Pancreas (tissue), 10 donors: ENCODE data around the gene RNF130. TPM values are rescaled to one million over a fixed set of nuclear protein-coding genes. Genes with fewer than 3 reads are reported as not detected.
A peak's percentile ranks its signal among the peaks of the same experiment; 100 is the strongest.

ENCODE experiments used
- ATAC-seq, 4 donors: fragments of 200-7000 bp; cut with Tn5 transposase; one replicate each; pipeline versions ENCODE4 v1.8.0 to v1.9.1; 2020; ENCODE audit warnings: mild to moderate bottlenecking in 4 of 4, moderate library complexity in 4 of 4
- DNase-seq, 6 donors: peaks; one replicate each; pipeline ENCODE4 v3.0.0-alpha.2; 2020
- FAIRE-seq: peaks from 2 replicates; lab custom pipeline; 2012; peaks lifted over from hg19 to GRCh38; lab: Jason Lieb, UNC
- H3K27ac ChIP-seq, 4 donors: fragments of 200-600 bp; sonication (generic); 1 replicate in 3 of 4; 2 replicates in 1 of 4; pipeline versions ENCODE4 v1.5.0 to v1.8.0; 2020
- H3K27me3 ChIP-seq, 4 donors: fragments of 200-600 bp; one replicate each; pipeline ENCODE4 v1.8.0; 2021
- H3K36me3 ChIP-seq, 3 donors: fragments of 200-600 bp; sonication (generic) in 1 of 3; one replicate each; pipeline versions ENCODE4 v1.5.0 to v1.8.0; 2020 to 2021
- H3K4me1 ChIP-seq, 3 donors: fragments of 200-600 bp; one replicate each; pipeline ENCODE4 v1.8.0; 2021
- H3K4me3 ChIP-seq, 4 donors: fragments of 200-600 bp; sonication (generic) in 2 of 4; one replicate each; pipeline versions ENCODE4 v1.5.0 to v1.8.0; 2020 to 2021
- H3K9me3 ChIP-seq, 4 donors: fragments of 200-600 bp; one replicate each; pipeline ENCODE4 v1.8.0; 2021
- WGBS, 2 donors: extraction: QIAGEN DNeasy Blood & Tissue Kit; methylation state at CpG; one replicate each; pipeline ENCODE4 v1.1.7; 2013; 5-methylcytosine and 5-hydroxymethylcytosine counted together
- intact Hi-C, 3 donors: fragments of 100-400 bp; cut with DNase I; formaldehyde crosslinking; loops; one replicate each; pipeline versions ENCODE4 v1.11.1 to v1.14.2; 2022
- polyA plus RNA-seq, 2 donors: library from polyadenylated mRNA; stranded (reverse); fragments of 200-250 nt; gene quantifications; one replicate each; pipeline ENCODE4 v1.2.3, GENCODE V29; 2013
- total RNA-seq, 6 donors: library from RNA; stranded (reverse); fragmentation: NEBNext Ultra II Directional in 4 of 6; extraction: Animal tissue kit (Norgen Biotek cat#: 25700) in 4 of 6; gene quantifications; one replicate each; pipeline versions ENCODE4 v1.2.1 to v1.2.4, GENCODE V29; 2021 to 2023
- TF ChIP-seq, protein P1 (sequence below), 4 donors: fragments of 200-600 bp; sonication (generic) in 3 of 4; IDR thresholded peaks; one replicate each; pipeline versions ENCODE4 v1.5.0 to v1.8.0; 2021; ENCODE audit warnings: antibody characterized with exemption in 4 of 4
- donor health status: healthy with polysubstance abuse.
- donor health status: DM: no; HTN: no; CAD: no; lungs with moderate emphysema.
- donor health status: DM: no; HTN: no; CAD: no.
- donor health status: control.
- donor health status: control.
- donor health status: Bipolar disorder and iron deficiency.
- donor health status: DM: yes; HTN: yes; CAD: no.
- donor health status: DM: no; HTN: no; CAD: no.
- donor health status: DM: no; HTN: no; CAD: no.
- donor health status: DM: yes; HTN: yes; CAD: no.

Gene RNF130, protein sequence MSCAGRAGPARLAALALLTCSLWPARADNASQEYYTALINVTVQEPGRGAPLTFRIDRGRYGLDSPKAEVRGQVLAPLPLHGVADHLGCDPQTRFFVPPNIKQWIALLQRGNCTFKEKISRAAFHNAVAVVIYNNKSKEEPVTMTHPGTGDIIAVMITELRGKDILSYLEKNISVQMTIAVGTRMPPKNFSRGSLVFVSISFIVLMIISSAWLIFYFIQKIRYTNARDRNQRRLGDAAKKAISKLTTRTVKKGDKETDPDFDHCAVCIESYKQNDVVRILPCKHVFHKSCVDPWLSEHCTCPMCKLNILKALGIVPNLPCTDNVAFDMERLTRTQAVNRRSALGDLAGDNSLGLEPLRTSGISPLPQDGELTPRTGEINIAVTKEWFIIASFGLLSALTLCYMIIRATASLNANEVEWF
- total RNA-seq (10 to 100 TPM; 30.4 to 57.8 (median 37.8) TPM), polyA plus RNA-seq (10 to 100 TPM; 21.4 to 43.7 TPM)

DNA sequence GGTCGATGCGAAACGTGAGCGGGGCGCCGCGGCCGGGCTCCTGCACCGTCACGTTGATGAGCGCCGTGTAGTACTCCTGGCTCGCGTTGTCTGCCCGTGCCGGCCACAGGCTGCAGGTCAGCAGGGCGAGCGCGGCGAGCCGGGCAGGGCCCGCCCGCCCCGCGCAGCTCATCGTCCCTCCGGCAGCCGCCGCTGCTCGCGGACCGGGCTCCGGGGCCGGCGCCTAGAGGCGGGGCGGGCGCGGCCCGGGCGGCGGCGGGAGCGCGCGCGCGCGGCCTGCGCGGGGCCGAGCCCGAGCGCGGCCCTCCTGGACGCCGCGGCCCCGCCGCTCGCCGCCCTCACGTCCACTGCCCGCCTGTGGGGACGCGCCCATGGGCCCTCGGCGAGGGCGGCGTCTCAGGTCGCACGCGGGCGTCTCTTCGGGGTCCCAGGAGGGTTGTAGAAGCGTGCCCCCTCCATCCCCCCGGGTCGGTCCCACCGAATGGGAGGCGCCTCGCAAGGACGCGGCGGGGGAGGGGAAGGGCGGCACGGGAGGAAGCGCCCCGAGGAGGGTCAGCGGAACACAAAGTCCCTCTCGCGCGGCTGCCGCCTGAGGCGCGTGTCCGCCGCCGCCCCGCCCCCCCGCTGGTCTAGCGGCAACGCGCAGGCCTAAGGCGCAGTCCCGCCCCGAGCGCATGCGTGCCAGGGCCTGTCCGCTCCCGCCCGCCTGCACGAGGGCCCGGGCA, at the start of gene RNF130:
Gene RNF130 (minus strand): TSS at position 229 of the 725 bp plus-strand sequence. CDS start 57 bp downstream, at position 172.
- Histone ChIP-seq H3K27ac (peak within 1 kb of the TSS; percentile 83 to 98 (median 95)), H3K4me3 (peak within 1 kb of the TSS; percentile 64 to 86 (median 80)), H3K36me3 (no peaks in the 10 kb centered on the region), H3K4me1 (peaks cover 10 to 21% (median 16%) of the 10 kb centered on the region in 3 donors), H3K9me3 (no peaks in the 10 kb centered on the region), H3K27me3 (no peaks in the 10 kb centered on the region)
- ATAC-seq (peak; percentile 91 to 95 (median 93)), FAIRE-seq (no peak), DNase-seq (peak; percentile 93 to 98 (median 96))
- intact Hi-C loops: no loop called here
- 0 to 1% methylated on average over 65 to 113 of the region's 113 CpGs for WGBS, 2 donors
- TF ChIP-seq, protein P1, sequence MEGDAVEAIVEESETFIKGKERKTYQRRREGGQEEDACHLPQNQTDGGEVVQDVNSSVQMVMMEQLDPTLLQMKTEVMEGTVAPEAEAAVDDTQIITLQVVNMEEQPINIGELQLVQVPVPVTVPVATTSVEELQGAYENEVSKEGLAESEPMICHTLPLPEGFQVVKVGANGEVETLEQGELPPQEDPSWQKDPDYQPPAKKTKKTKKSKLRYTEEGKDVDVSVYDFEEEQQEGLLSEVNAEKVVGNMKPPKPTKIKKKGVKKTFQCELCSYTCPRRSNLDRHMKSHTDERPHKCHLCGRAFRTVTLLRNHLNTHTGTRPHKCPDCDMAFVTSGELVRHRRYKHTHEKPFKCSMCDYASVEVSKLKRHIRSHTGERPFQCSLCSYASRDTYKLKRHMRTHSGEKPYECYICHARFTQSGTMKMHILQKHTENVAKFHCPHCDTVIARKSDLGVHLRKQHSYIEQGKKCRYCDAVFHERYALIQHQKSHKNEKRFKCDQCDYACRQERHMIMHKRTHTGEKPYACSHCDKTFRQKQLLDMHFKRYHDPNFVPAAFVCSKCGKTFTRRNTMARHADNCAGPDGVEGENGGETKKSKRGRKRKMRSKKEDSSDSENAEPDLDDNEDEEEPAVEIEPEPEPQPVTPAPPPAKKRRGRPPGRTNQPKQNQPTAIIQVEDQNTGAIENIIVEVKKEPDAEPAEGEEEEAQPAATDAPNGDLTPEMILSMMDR (IDR thresholded peaks at IDR 0.05): no peak

DNA sequence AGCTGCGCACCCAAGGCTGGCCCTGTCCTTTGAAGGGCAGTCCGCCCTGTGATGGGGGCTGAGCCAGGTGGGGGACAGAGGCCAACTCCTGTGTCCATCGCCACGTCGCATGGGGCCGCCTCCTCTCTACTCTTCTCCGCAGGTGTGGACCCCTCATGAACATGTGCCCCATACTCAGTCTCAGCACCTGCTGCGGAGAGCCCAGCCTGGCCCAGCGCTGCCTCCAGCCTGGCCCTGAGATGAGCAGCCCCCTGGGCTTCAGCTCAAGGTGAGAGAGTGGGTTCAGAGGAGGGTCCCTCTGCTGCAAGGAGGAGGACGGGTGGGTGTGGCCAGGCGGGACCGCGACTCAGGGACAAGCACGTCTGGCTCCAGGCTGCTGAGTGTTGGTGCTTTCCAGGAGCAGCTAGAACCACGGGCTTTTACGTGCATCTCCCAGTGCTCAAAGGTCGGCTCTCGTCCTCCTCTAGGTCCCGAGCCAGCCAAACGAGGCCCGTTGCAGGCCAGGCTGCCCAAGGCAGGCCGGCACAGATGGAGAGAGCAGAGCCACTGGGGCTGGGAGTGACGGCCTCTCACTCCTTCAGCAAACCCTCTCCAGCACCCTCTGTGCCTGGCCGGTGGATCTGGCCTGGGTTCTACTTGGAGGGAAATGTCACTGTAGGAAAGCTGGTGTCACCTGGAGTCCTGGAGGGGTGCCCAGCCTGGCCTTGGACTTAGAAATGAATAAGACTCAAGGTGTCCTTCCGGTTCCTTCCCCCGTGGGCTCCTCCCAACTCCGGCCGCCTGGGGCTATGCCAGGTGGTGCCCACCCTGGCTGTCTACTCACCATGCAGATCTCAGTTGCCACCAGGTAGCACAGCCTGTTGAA, 48.9 kb upstream of the RNF130 start:
- intact Hi-C loops: no loop called here
- DNase-seq: peak in 5 of 6 donors; percentile 16 to 76 (median 51)
- H3K9me3 ChIP-seq: no peaks in the 10 kb centered on the region
- TF ChIP-seq, protein P1 (IDR thresholded peaks at IDR 0.05): no peak
- WGBS, 2 donors: 58% methylated on average over 28 of the region's 28 CpGs
- ATAC-seq: peak in 2 of 4 donors; percentile 54 to 59
- no peak overlapping the region for H3K4me3 ChIP-seq
- no peaks in the 10 kb centered on the region for H3K4me1 ChIP-seq
- H3K27ac ChIP-seq: no peak overlapping the region
- H3K36me3 ChIP-seq: no peaks in the 10 kb centered on the region
- FAIRE-seq: no peak
- H3K27me3 ChIP-seq: no peaks in the 10 kb centered on the region

DNA sequence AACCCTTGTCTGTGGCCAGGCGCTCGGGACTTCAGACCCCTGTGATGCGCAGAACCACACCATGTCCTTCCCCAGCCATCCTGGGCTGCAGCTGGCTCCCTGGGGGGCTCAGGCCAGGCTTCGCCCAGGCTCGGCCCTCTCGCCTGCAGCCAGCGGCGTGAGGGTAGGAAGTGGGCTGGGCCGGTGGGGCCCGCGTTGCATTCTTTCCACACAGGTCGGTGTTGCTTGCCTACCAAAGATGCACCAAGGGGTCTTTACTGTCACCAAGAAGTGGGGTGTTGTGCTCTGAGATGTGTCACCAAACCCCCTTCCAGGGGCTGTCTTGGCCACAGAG, 48.3 kb upstream of the RNF130 start:
- H3K4me3 ChIP-seq: no peak overlapping the region
- H3K4me1 ChIP-seq: no peaks in the 10 kb centered on the region
- no peaks in the 10 kb centered on the region for H3K36me3 ChIP-seq
- no peak for DNase-seq
- intact Hi-C loops: no loop called here
- no peaks in the 10 kb centered on the region for H3K9me3 ChIP-seq
- H3K27ac ChIP-seq: no peak overlapping the region
- 90 to 93% methylated on average over 12 of the region's 12 CpGs for WGBS, 2 donors
- no peak for ATAC-seq
- FAIRE-seq: no peak
- no peaks in the 10 kb centered on the region for H3K27me3 ChIP-seq
- TF ChIP-seq, protein P1 (IDR thresholded peaks at IDR 0.05): no peak

DNA sequence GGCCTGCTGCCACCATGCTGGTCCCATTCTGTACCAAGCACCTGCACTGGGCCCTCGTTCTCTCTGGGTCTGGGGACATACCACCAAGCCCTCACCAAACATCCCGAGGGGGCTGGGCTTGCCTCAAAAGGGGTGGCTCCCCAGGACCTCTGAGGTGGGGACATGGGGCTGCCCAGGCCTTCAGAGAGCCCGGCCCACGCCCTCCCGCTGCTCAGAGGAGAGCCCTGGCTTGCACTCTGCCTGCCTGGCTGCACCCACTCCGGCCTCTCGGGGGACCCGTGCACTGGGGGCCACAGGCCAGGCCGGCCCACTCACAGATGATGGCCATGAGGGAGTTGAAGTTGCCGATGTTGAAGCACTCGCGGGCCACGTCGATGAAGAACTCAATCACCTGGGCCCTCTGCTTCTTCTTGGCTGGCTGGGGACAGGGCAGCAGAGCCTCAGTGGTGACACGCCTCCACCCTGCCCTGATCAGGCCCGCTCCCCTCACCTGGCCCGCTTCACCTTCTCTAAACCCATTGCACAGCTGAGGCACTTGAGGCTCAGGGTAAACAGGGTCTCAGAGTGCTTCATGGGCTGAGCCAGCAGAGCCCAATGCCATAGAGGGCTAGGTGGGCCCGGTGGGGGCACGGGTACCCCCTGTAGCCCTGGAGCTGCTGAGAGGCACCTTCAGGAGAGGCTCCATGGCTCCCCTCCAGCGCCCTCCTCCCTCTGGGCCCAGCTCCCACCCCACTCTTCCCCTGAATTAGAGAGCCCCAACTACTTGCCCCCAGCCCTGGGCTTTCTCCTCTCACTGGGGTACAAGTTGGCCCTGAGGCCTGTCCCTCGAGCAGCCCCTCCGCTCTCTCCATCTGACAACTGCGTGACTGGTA, 47.7 kb upstream of the RNF130 start:
- Histone ChIP-seq H3K4me1 (no peaks in the 10 kb centered on the region), H3K4me3 (no peak overlapping the region), H3K27ac (no peak overlapping the region), H3K27me3 (no peaks in the 10 kb centered on the region), H3K9me3 (no peaks in the 10 kb centered on the region), H3K36me3 (no peaks in the 10 kb centered on the region)
- peak in 3 of 6 donors; percentile 11 to 63 (median 43) for DNase-seq
- 90 to 91% methylated on average over 23 of the region's 23 CpGs for WGBS, 2 donors
- intact Hi-C loops: no loop called here
- FAIRE-seq: no peak
- TF ChIP-seq, protein P1 (IDR thresholded peaks at IDR 0.05): no peak
- no peak for ATAC-seq
